Adrenal gland (tissue), 12 donors: ENCODE measurements around the gene PLAAT2. TPM values are rescaled to one million over a fixed set of nuclear protein-coding genes. Genes with fewer than 3 reads are reported as not detected.
"Not testable (repeated sequence)": the region's sequence is repeated elsewhere in the genome, so short reads cannot be mapped to it uniquely, and the experiment has no call there.

Source experiments
- DNase-seq, 7 donors: peaks; one replicate each; pipeline ENCODE4 v3.0.0-alpha.2; 2019 to 2020
- H3K27ac ChIP-seq, 5 donors: fragments of 200-600 bp; sonication (generic) in 4 of 5; 1 replicate in 3 of 5; 2 replicates in 2 of 5; pipeline versions ENCODE4 v1.5.1 to v1.8.0; 2016 to 2020; ENCODE audit warnings: mild to moderate bottlenecking in 1 of 5
- H3K27me3 ChIP-seq: fragments of 200-600 bp; 2 replicates; pipeline ENCODE4 v1.8.0; 2021
- H3K36me3 ChIP-seq, 2 donors: fragments of 200-600 bp; replicated peaks in 1 of 2; 1 replicate in 1 of 2; 2 replicates in 1 of 2; pipeline versions ENCODE4 v1.5.1 to v1.8.0; 2018 to 2022
- H3K4me1 ChIP-seq, 2 donors: fragments of 200-600 bp; replicated peaks in 1 of 2; 1 replicate in 1 of 2; 2 replicates in 1 of 2; pipeline versions ENCODE4 v1.5.1 to v1.8.0; 2018 to 2021
- H3K4me3 ChIP-seq, 4 donors: fragments of 200-600 bp; sonication (generic) in 3 of 4; one replicate each; pipeline ENCODE4 v1.5.1; 2016 to 2018
- H3K9me3 ChIP-seq, 3 donors: fragments of 200-600 bp; sonication (generic) in 1 of 3; replicated peaks in 1 of 3; 1 replicate in 2 of 3; 2 replicates in 1 of 3; pipeline versions ENCODE4 v1.5.1 to v1.8.0; 2016 to 2021
- POLR2A ChIP-seq, 2 donors: fragments of 450-650 bp; IDR thresholded peaks; one replicate each; pipeline ENCODE4 v1.6.1; 2017; ENCODE audit warnings: antibody characterized with exemption in 2 of 2, mild to moderate bottlenecking in 2 of 2, moderate library complexity in 1 of 2
- WGBS, 4 donors: extraction: QIAGEN DNeasy Blood & Tissue Kit in 2 of 4; methylation state at CpG; one replicate each; pipeline versions ENCODE4 v1.1.5 to v1.1.7; 2013 to 2017; 5-methylcytosine and 5-hydroxymethylcytosine counted together
- intact Hi-C, 2 donors: fragments of 100-400 bp; cut with DNase I; formaldehyde crosslinking; loops; one replicate each; pipeline versions ENCODE4 v1.14.1 to v1.15.0; 2022 to 2023
- polyA plus RNA-seq, 3 donors: library from polyadenylated mRNA; stranded (reverse); fragments of 200-250 nt in 2 of 3; fragments of 350-450 nt in 1 of 3; fragmentation: Illumina TruSeq in 1 of 3; extraction: RNeasy Lipid Tissue Mini Kit (QIAGEN cat#74804) in 1 of 3; gene quantifications; one replicate each; pipeline ENCODE4 v1.2.3, GENCODE V29; 2013 to 2014
- total RNA-seq, 9 donors: library from RNA; depleted of rRNA in 4 of 9; stranded (reverse); fragments of >200 nt in 4 of 9; fragments of 120-200 nt in 1 of 9; fragmentation: NEBNext Ultra II Directional in 1 of 9; extraction: Animal tissue kit (Norgen Biotek cat#: 25700) in 1 of 9; gene quantifications; one replicate each; pipeline versions ENCODE4 v1.1.0 to v1.2.4, GENCODE V29; 2013 to 2023
- TF ChIP-seq, protein P1 (sequence below), 6 experiments: fragments of 450-650 bp in 4 of 6; fragments of 200-600 bp in 2 of 6; sonication (generic) in 1 of 6; IDR thresholded peaks; 1 replicate in 5 of 6; 2 replicates in 1 of 6; pipeline versions ENCODE4 v1.5.1 to v1.8.0; 2016 to 2021; ENCODE audit warnings: antibody characterized with exemption in 6 of 6, mild to moderate bottlenecking in 2 of 6, moderate library complexity in 1 of 6
- donor health status: healthy with polysubstance abuse.
- donor health status: Bipolar disorder and iron deficiency.
- donor health status: DM: yes; HTN: yes; CAD: no.
- donor health status: DM: no; HTN: no; CAD: no.
- donor health status: DM: no; HTN: no; CAD: no.
- donor health status: DM: yes; HTN: yes; CAD: no.

PLAAT2 gene
- total and polyA plus RNA-seq, 12 donors: 0.17 to 0.30 TPM; not detected in 10

DNA sequence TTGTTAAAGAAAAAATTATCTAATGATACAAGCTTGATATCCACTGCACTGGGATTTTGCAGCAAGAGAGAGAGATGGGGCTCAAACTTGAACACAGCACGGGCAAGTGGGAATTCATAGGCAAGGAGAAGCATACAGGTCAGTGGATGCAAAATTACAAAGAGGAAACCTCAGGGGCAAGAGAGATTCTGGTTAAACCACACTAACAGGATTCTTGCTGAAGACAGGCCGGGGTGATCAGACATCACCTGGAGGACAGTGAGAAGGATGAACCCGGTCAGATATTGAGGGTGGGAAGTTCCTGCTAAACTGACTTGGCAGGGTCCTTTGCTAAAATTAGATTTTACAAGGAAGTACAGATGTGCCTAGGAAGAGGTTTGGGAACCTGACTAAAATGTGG lies 29.1 kb downstream of the PLAAT2 start:
- intact Hi-C loops: no loop called here
- H3K4me1 ChIP-seq: peaks cover 0 to 30% of the 10 kb centered on the region in 2 donors
- H3K4me3 ChIP-seq: no peak overlapping the region
- TF ChIP-seq, protein P1, sequence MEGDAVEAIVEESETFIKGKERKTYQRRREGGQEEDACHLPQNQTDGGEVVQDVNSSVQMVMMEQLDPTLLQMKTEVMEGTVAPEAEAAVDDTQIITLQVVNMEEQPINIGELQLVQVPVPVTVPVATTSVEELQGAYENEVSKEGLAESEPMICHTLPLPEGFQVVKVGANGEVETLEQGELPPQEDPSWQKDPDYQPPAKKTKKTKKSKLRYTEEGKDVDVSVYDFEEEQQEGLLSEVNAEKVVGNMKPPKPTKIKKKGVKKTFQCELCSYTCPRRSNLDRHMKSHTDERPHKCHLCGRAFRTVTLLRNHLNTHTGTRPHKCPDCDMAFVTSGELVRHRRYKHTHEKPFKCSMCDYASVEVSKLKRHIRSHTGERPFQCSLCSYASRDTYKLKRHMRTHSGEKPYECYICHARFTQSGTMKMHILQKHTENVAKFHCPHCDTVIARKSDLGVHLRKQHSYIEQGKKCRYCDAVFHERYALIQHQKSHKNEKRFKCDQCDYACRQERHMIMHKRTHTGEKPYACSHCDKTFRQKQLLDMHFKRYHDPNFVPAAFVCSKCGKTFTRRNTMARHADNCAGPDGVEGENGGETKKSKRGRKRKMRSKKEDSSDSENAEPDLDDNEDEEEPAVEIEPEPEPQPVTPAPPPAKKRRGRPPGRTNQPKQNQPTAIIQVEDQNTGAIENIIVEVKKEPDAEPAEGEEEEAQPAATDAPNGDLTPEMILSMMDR (IDR thresholded peaks at IDR 0.05): no peak
- TF ChIP-seq POLR2A (IDR thresholded peaks at IDR 0.05): no peak
- no peak for DNase-seq
- WGBS, 4 donors: 71 to 81% (median 80%) methylated on average over 3 of the region's 3 CpGs
- no peaks in the 10 kb centered on the region for H3K9me3 ChIP-seq
- H3K27ac ChIP-seq: no peak overlapping the region
- no peaks in the 10 kb centered on the region for H3K27me3 ChIP-seq
- no peaks in the 10 kb centered on the region for H3K36me3 ChIP-seq

GRCh38 chr11:63532799-63533475 lies 30.2 kb downstream of the PLAAT2 start:
- Histone ChIP-seq H3K9me3 (no peaks in the 10 kb centered on the region), H3K36me3 (no peaks in the 10 kb centered on the region), H3K27me3 (no peaks in the 10 kb centered on the region), H3K4me3 (no peak overlapping the region), H3K4me1 (peaks cover 0 to 25% of the 10 kb centered on the region in 2 donors), H3K27ac (no peak overlapping the region)
- no peak for TF ChIP-seq POLR2A (IDR thresholded peaks at IDR 0.05)
- TF ChIP-seq, protein P1 (IDR thresholded peaks at IDR 0.05): no peak
- intact Hi-C loops: no loop called here
- DNase-seq: no peak
- WGBS, 4 donors: 55 to 83% (median 78%) methylated on average over 4 of the region's 4 CpGs

GRCh38 chr11:63532117-63532516 lies 31.1 kb downstream of the PLAAT2 start:
- H3K27ac ChIP-seq: no peak overlapping the region
- TF ChIP-seq, protein P1 (IDR thresholded peaks at IDR 0.05): no peak
- TF ChIP-seq POLR2A (IDR thresholded peaks at IDR 0.05): no peak
- H3K4me1 ChIP-seq: peaks cover 0 to 17% of the 10 kb centered on the region in 2 donors
- no peak overlapping the region for H3K4me3 ChIP-seq
- 58 to 73% (median 67%) methylated on average over 2 of the region's 2 CpGs for WGBS, 4 donors
- no peaks in the 10 kb centered on the region for H3K9me3 ChIP-seq
- H3K36me3 ChIP-seq: no peaks in the 10 kb centered on the region
- H3K27me3 ChIP-seq: no peaks in the 10 kb centered on the region
- intact Hi-C loops: no loop called here
- DNase-seq: no peak

DNA sequence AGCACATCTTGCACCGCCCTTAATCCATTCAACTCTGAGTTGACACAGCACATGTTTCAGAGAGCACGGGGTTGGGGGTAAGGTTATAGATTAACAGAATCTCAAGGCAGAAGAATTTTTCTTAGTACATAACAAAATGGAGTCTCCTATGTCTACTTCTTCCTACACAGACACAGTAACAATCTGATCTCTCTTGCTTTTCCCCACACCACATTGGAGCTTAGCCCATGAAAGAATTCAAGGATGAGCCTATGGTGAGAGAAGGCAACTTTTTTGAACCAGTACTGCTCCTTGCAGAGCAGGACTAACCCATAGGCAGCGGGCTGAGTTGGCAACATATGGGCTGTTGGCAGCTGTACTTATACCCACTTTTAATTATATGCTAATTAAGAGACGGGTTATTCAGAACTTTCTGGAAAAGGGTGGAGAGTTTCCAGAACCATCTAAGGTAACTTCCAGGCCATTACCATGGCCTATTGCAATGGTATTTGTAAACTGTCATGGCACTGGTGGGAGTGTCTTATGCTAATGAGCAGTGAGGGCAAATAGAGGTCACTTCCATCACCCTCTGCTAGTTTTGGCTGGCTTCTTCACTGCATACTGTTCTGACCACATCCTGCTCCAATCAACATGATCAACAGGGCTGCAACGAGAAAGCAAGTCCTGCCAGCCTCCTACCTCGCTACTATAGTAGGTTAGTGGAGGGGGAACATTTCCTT lies 31.9 kb downstream of the PLAAT2 start:
- 47 to 78% (median 70%) methylated on average over 4 to 5 of the region's 6 CpGs for WGBS, 4 donors
- H3K27me3 ChIP-seq, H3K9me3 ChIP-seq, H3K36me3 ChIP-seq, H3K4me3 ChIP-seq, H3K4me1 ChIP-seq, intact Hi-C loops: not testable (repeated sequence)
- peak in 3 of 7 donors; percentile 13 to 59 (median 28) for DNase-seq
- H3K27ac ChIP-seq: peak overlapping the region in 1 of 5 donors; percentile 40
